DOHH2 (cell line): ENCODE results near the gene SLFNL1.

Experiments
- CTCF ChIP-seq: fragments of 200-600 bp; sonication (generic); IDR thresholded peaks from one replicate; pipeline ENCODE4 v1.5.1; 2014; ENCODE audit warnings: antibody characterized with exemption, mild to moderate bottlenecking, low read depth, low read length; ENCODE audit not compliant: poor library complexity, severe bottlenecking
- EZH2phosphoT487 ChIP-seq: fragments of 200-600 bp; sonication (generic); IDR thresholded peaks from 2 replicates; pipeline ENCODE4 v1.6.1; 2017; ENCODE audit warnings: borderline replicate concordance, mild to moderate bottlenecking, antibody characterized with exemption, low read length, moderate library complexity, mixed read lengths

GRCh38 chr1:41025979-41026819 lies 4.7 kb upstream of the SLFNL1 start:
- no peak for TF ChIP-seq CTCF
- TF ChIP-seq EZH2phosphoT487 = no peak
